NCI-H146 treated with DMSO at 0.1 percent for 48 hours (cell line): ENCODE data around the gene RNF144A.
A peak's percentile ranks its signal among the peaks of the same experiment; 100 is the strongest.
"Not testable (repeated sequence)": the region's sequence is repeated elsewhere in the genome, so short reads cannot be mapped to it uniquely, and the experiment has no call there.

Source experiments
- DNase-seq: peaks from one replicate; lab custom pipeline; 2025; ENCODE audit not compliant: unreplicated experiment; lab: John Stamatoyannopoulos, UW

RNF144A gene

DNA sequence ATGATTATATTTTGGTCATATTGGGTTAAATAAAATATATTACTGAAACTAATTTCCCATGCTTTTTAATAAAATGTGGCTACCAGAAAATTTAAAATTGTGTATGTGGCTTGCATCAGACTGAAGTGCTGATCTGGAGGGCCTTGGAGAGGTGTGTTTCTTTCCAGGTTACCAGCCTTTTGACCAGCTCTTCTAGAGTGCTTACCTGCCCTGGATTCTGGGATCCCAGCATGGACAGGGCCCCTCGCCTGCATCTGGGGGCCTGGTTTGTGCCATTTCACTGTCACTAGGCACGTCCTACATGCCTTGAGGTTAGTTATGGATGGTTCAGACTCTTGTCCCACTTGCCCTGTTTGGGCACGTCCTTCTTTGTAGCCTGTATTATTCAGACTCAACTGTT lies 10.5 kb downstream of the RNF144A start:
- no peak for DNase-seq

DNA sequence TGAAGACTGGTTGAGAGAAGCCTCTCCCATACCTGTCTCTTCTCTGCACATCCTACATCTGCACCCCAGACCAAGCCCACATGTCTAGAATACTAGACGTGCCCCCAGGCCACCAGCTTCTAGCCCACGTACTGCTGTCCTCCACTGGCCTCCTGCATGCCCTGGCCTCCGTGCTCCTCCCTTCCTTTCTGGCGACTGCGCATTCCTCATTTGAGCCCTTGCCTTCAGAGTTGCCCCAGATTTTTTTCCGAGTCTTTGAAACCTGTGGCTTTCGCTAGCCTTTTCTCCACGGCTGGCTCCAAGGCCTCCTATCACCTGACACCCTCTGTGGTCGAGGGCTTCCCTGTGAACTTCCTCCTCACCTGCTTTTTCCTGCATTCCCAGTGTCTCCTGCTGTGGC lies 11.2 kb downstream of the RNF144A start:
- DNase-seq, result no peak

DNA sequence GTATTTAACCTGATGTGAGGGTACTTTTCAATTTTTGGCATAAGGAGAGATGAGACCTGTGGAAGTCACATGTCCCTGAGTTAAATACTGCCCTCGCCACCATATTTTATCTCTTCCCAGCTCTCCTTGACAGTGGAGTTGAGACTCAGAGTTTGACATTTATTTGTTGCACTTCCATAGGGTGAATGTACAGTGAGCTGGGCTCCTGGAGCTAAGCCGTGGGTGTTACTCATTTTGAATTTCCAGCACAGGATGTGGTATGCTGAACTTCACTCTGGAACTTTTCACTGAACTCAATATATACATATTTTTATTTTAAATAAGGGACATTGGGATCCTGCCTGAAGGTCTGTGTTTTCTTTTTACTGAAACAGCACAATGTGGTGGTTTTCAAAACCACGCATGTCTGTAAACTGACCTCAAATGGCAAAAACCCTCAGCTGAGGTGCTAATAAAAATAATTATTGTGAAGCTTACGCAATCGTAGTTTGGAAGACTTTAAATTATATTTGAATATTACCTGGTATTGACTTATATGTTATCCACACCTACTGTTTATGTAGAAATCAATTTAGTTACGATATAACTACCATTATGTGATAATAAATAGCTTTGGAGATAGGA lies 12.1 kb downstream of the RNF144A start:
- DNase-seq, result no peak

DNA sequence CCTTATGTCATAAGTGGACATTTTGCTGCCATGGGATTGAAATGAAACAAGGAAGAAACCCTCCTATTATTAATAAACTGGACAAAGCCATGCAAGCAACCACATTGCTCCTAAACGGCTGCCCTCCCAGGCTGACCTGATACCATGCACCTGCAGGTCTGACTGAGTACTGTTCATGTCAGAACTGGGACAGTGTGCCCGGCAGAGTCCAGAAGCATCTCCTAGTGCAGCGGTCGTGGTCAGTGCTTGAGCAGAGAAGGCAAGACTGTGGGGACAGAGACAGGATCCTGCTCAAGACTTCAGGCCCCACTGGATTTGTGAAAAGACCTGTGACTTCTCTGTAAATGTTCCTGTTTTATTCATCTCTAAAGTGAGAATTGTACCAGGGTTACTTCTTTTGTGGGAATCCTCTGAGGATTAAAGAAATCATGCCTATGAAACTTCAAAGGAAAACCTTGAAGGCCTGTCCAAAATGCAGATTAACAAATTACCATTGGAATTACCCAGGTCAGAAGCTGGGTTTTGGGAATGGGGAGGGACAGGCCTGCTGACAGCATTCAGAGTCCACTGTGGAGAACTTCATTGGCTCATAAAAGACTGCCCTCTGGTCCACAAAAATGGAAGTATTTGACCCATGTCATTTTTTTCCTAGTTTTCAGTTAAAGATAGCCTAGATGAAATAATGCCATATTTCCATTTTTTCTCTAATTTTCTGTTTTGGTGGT lies 13.9 kb downstream of the RNF144A start:
- DNase-seq, result no peak

DNA sequence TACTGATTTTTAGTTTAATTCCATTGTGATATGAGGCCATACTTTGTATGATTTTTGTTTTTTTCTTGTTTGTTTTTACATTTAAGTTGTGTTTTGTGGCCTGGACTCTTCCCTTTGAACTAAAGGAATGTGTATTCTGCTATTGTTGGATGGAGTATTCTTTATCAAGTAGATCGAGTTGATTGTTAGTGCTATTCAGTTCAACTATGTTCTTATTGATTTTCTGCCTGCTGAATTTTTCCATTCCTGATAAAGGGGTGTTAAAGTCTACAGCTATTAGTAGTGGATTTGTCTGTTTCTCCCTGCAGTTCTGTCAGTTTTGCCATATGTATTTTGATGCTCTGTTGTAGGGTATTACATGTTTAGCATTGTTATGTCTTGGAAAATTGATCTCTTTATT lies 14.5 kb downstream of the RNF144A start:
- DNase-seq, result no peak

DNA sequence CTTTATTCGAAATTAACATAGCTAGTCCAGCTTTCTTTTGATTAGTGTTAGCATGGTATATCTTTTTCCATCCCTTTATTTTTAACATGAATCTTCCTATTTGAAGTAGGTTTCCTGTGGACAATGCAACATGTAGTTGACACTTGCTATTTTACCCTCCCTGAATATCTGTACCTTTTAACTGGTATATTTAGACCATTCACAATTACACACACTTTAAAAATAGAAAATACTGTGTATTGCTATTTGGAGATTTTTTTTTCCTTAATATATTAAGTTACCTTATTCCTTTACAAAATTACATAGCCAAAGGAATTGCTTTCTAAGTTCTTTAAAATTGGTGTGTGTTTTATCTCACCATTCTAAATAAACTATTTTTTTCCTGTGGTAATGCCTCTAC lies 15.0 kb downstream of the RNF144A start:
- no peak for DNase-seq

DNA sequence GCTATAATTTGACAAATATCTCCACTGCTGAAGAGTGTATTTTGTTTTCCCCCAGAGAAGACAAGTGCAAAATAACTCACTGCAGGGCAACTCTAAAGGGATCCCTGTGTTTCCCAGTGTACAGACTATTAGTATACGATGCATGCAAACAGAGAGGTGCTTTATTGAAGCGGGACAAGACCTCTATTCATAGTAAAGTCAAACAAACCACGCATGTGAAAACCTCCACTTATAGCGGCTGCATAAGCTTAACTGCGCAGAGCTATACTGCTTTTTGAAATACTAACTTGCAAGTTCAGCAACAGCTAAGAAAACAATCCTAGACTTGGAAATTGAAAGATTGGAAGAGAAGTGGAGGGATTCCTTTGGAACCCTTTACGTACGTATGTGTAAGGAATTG lies 15.6 kb downstream of the RNF144A start:
- DNase-seq, result no peak

DNA sequence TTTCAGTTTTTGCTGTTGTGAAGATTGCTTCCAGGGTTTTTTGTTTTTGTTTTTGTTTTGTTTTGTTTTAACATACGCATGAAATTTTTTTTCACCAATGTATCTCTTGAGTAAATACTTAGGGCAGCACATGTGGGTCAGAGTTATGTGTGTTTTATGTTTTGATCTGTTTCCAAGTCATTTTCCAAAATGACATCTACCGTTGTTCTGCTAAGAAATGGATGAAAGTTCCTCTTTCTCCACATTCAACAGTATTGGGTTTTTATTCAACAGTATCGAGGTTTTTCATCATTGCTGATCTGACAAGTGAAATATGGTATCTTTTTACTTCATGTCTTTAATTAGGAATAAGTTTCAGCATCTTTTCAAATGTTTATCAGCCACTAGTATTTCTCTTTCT lies 16.7 kb downstream of the RNF144A start:
- no peak for DNase-seq

DNA sequence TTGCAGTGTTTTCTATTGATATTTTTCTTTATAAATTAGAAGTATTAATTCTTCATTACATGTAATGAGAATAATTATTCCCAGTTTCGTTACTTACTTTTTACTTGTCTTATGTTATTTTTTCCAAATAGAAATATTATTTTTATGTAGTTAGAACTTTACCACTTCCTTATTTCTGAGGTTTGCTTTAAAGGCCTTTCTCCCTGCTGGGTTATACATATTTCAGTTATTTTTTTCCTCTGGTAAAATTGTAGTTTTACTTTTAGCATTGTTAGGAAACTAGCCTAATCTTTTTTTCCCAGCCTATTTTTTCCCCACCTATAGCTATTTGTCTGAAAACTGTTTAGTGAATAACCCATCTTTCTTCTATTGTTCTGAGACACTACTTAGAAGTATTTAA lies 17.1 kb downstream of the RNF144A start:
- DNase-seq, result no peak

DNA sequence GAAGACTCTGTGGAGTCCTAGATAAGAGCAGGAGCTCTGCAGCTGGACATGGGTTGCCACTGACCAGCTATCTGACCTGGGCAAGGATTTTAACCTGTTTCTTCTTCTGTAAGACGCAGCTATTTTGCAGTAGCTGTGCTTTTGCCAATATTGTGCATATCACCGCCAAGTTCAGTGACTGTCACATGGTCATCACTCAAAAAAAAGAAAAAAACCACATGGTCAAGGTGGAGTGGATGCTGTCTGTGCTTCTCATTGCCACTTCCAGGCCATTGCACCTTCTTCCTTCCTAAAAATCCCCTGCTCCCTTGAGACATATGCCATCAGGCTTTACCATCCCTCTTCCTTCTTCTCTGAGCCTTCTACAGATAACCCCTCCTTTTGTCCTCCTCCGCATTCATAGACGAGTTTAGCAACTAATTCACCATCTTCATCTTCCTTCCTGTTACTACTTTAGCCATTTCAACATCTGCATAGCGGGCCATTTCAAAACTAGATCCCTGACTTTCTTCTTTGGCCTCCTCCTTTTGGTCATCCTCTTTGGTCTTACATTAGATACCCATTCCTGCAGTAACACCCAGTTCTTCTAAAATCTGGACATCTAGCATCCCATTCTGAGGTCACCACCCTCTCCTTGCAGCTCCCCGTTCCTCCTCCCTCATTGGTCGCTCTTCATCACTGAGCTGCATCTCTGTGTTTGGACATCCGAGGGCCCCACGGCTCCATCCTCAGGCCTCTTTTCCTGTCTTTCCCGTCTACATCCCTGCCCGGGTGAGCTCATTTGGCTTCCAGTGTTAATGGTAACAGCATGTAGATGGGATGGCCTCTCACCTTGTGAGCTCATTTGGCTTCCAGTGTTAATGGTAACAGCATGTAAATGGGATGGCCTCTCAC lies 17.8 kb downstream of the RNF144A start:
- no peak for DNase-seq

DNA sequence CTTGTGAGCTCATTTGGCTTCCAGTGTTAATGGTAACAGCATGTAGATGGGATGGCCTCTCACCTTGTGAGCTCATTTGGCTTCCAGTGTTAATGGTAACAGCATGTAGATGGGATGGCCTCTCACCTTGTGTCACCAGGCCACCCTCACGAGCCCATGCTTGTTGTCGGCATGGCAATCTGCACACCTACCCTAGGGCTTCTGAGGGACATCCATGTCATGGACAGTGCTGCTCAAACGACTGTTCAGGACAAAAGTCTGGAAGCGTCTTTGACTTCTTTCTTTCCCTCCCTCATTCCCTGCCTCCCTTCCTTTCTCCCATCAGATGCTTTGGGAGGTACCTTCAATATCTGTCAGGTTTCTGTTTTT lies 18.4 kb downstream of the RNF144A start:
- not testable (repeated sequence) for DNase-seq

DNA sequence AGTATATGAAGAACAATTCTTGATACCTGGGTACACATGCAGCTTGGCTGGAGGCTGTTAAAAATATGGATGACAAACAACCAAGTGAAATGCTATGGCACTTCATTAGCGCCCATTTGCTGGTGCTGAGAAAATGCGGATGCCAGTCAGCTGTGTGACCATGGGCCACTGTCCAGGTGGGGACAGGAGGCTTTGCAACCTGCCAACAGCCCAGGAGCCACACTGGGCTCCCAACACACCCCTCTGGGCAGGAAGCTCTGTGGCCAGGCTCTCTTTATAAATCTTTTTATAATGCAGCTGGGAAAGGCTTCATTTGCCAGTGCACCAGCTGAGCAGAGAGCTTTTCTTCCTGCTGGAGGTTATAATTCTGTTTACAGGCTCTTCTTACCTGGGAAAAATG lies 19.9 kb downstream of the RNF144A start:
- no peak for DNase-seq

DNA sequence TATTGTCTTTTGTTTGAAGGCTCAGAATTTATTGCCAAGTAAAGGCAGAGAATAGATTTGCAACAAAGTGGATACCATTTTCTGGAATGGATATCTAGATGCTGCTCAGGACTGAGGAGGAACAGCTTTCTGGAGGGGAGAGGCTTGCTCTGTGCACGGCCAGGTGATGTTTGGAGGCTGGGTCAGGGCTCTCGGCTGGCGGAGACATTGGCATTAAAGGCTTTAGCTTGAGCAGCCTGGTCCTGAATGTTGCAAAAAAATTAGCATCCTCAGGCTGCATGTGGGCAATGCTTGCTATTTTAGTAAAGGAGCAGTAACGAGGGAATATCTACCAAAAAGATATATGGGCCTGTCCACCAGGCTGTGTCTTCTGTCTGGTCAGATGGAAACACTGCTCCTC lies 20.4 kb downstream of the RNF144A start:
- no peak for DNase-seq

DNA sequence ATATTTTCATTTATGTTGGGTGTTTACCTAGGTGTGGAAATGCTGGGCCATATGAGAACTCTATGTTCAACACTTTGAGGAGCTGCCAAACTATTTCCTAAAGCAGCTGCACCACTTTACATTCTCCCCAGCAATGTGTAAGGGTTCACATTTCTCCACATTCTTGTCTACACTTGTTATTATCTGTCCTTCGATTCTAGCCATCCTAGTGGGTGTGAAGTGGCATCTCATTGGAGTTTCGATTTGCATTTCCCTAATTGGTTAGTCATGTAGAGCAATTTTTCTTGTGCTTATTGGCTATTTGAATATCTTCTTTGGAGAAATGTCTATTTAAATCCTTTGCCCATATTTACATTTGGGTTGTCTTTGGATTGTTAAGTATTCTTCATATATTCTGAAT lies 21.9 kb downstream of the RNF144A start:
- no peak for DNase-seq

DNA sequence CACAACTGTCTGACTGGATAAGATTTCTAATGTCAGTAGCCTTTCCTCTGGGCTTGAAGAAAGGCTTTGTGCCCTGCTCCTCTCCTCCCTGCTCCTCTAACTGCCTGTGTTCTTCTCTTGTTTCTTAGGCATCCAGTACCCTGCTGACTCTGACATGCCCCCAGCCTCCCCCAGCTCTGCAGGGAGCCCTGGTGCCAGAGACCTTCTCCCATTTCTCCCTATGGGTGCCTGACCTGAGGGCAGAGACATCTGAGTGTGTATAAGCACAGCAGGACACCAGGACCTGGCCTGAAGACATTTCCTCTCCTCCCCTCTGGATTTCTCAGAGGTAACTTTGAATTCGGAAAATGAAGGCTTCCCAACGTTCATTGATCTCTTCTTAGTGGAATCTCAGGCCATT lies 23.6 kb downstream of the RNF144A start:
- peak; percentile 18 for DNase-seq

DNA sequence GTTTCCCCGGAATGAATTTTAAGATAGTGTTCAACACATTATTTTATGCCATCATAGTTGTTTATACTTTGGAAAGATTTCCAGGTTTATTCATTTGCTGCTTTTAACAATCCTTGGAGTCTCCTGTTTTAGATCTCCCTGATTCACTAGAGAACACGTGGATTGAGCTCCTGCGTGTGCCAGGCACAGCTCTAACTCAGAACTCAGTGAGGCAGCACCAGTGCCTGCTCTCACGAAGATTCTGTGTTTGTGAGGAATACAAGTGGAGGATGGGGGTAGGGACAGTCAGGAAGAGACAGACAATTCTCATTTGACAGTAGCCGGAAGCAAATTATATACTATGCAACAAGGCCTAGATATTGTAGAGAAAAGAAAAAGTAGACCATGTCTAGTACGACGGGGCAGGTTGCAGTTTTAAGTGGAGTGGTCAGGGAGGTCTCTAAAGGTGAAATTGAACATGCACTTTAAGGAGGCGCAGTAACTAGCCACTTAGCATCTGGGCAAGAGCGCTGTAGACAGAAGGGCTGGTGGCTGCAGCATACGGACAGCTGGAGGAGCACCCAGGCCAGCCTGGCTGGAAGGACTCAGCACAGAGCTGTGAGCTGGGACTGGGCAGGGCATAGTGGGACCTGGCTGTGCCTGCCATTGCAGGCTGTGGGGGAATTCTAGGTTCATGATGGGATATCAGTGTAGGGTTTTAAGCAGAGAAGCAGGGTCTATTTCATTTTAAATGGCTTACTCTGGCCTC lies 24.3 kb downstream of the RNF144A start:
- DNase-seq, result no peak

DNA sequence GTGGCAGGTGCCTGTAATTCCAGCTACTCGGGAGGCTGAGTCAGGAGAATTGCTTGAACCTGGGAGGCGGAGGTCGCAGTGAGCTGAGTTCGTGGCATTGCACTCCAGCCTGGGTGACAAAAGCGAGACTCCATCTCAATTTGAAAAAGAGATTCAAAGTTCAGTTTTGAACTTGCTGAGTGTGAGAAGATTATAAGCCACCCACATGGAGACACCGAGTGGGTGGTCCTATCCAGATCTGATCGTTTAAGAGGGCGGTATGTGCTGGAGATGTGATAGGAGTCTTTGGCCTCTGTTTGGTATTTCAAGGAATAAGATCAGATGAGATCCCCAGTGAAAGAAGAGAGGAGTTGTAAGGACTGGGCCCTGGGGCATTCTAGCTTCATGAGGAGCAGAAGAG lies 25.6 kb downstream of the RNF144A start:
- no peak for DNase-seq

DNA sequence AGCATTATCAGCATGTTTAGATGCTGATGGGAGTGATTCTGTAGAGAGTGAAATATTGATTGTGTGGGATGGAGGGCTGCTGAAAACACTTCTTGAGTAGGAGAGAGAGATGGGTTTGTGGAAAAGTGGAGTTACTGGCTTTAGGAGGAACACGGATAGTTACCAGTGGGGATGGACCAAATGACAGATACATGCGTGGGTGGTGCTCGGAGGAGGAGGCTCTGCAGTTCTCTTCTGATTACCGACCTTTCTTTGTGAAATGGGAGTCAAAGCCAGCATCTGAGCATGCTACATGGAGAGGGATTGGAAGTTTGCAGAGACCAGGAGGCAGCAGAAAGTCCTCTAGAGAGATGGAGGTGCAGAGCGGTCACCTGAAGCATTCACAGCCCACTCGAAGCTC lies 26.3 kb downstream of the RNF144A start:
- DNase-seq, result no peak

DNA sequence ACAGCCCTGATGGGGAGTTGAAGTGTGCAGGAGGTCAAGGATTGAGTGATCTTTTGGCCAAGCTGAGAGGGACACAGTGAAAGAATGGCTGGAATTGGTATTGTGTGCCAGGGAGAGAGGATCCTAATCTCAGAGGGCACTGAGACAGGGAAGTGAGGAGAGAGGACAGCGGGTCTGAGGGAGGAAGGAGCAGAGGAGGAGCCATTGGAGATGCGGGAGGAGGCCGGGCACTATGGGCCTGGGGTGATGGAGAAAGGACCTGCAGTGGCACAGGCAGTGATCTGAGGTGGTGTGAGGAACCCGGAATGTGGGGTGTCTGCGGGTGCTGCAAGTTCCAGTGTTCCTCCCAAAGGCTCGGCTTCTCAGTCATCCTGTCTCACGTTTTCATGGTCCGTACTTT lies 26.8 kb downstream of the RNF144A start:
- no peak for DNase-seq

DNA sequence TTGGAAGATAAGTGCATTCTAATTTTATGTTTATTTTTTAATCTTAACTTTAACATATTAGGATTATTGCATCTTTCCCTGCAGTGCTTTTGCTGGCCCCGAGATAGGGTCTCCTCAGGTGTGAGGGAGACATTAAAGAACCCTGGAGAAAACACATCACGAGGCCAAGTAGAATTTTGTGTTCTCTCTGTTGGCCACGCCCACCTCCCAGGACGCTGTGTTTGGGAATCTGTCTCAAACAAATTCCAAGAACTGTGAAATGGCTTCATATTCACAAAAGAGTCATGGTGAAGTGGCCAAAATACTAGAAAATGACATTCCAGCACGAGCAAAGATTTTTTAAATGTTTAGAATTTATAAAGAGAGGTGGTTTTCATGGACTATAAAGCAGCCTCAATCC lies 27.3 kb downstream of the RNF144A start:
- no peak for DNase-seq

DNA sequence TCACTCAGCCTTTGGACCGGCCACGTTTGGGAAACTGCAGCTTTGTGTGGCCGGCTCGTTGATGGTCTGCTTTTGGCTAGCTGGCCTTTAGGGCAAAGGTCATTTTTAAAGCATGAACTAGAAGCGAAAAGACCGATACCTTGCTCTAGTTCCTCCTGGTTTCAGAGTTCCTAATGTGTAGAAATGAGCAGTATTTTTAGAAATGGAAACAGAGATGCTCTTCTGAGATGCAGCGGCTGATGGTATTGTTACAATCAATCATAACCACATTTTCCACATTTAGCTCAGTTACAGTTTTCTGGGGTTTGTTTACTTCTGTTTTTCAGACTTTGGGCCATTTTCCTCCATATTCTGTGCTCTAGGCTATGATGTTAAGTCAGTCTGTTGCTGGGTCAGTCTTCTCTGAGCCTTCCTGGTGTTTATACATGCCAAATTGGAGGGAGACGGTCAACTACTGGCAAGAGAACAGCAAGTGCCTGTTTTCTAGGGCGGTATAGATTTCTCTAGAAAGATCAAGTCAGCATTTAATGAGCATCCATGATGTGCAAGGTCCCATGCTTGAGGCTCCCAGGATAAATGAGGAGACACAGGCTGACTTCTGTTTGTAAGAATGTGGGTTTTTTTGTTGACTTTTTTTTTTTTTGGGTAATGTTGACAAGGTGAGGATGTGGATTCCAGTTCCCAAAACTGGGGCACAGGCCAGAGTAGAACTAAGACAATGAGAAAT lies 28.0 kb downstream of the RNF144A start:
- no peak for DNase-seq
